Astrocyte of the spinal cord (primary cell): ENCODE data around the gene SMIM20.

Experiments
- DNase-seq: peaks from one replicate; pipeline ENCODE4 v3.0.0; 2011; ENCODE audit warnings: low read depth, low spot score
- H3K4me3 ChIP-seq: 2 replicates; pipeline ENCODE4 v1.5.1; 2011; ENCODE audit warnings: low read depth, mild to moderate bottlenecking, low read length, moderate library complexity
- CTCF ChIP-seq: IDR thresholded peaks from 2 replicates; pipeline ENCODE4 v1.5.1; 2012; ENCODE audit warnings: low read depth, mild to moderate bottlenecking, low read length, inconsistent platforms
- in situ Hi-C: cut with HindIII; loops from 2 replicates; pipeline ENCODE4 v1.10.0; 2017; ENCODE audit warnings: low sequenced_read_pairs

The SMIM20 gene

GRCh38 chr4:25943312-25943711 is 29.3 kb downstream of the SMIM20 start:
- no peak for DNase-seq
- in situ Hi-C loops: no loop called here
- TF ChIP-seq CTCF: no peak
- no peak overlapping the region for H3K4me3 ChIP-seq

- DNase-seq: no peak
- TF ChIP-seq CTCF: no peak
- H3K4me3 ChIP-seq: no peak overlapping the region
- in situ Hi-C loops: no loop called here
Measured at GRCh38 chr4:25943805-25944204, 29.8 kb downstream of the SMIM20 start.

GRCh38 chr4:25948051-25948450 is 34.0 kb downstream of the SMIM20 start:
- no peak overlapping the region for H3K4me3 ChIP-seq
- in situ Hi-C loops: no loop called here
- no peak for TF ChIP-seq CTCF
- DNase-seq: no peak

- TF ChIP-seq CTCF: no peak
- no peak overlapping the region for H3K4me3 ChIP-seq
- DNase-seq: no peak
- in situ Hi-C loops: no loop called here
Measured at GRCh38 chr4:25949173-25949748, 35.2 kb downstream of the SMIM20 start.

- H3K4me3 ChIP-seq: no peak overlapping the region
- in situ Hi-C loops: no loop called here
- no peak for TF ChIP-seq CTCF
- no peak for DNase-seq
Measured at GRCh38 chr4:25949994-25950393, 36.0 kb downstream of the SMIM20 start.

GRCh38 chr4:25950461-25951389 is 36.7 kb downstream of the SMIM20 start:
- no peak for TF ChIP-seq CTCF
- no peak overlapping the region for H3K4me3 ChIP-seq
- in situ Hi-C loops: no loop called here
- no peak for DNase-seq
